Activated T-helper 17 cell treated with anti-CD3 and anti-CD28 coated beads, Interleukin-2, amount 50 U/mL, for 72 hours (primary cell): Measurements from ENCODE around the gene LYZL4. TPM values are rescaled to one million over a fixed set of nuclear protein-coding genes. Genes with fewer than 3 reads are reported as not detected.

Source experiments
- ATAC-seq: fragments of 150-1000 bp; cut with Tn5 transposase; replicated peaks from 2 replicates; pipeline ENCODE4 v1.10.0; 2021; ENCODE audit warnings: mild to moderate bottlenecking, moderate library complexity
- H3K27ac Mint-ChIP-seq: one replicate; pipeline ENCODE4 v1.8.0; 2022; ENCODE audit warnings: mixed read lengths
- H3K27me3 Mint-ChIP-seq: one replicate; pipeline ENCODE4 v1.8.0; 2022; ENCODE audit warnings: mixed read lengths
- H3K36me3 Mint-ChIP-seq: one replicate; pipeline ENCODE4 v1.8.0; 2022; ENCODE audit warnings: low read depth, mild to moderate bottlenecking, mixed read lengths
- H3K4me1 Mint-ChIP-seq: one replicate; pipeline ENCODE4 v1.8.0; 2022; ENCODE audit warnings: mixed read lengths
- H3K4me3 Mint-ChIP-seq: one replicate; pipeline ENCODE4 v1.8.0; 2022; ENCODE audit warnings: mild to moderate bottlenecking, mixed read lengths
- H3K9me3 Mint-ChIP-seq: one replicate; pipeline ENCODE4 v1.8.0; 2022; ENCODE audit warnings: mixed read lengths
- total RNA-seq, 2 donors: library from RNA; stranded (reverse); gene quantifications; one replicate each; pipeline ENCODE4 v1.2.3, GENCODE V29; 2022

LYZL4 gene
- total RNA-seq, 2 donors from 2014 or later: not detected

GRCh38 chr3:42408156-42408555 lies 2.3 kb downstream of the LYZL4 start:
- peaks cover 12% of the 10 kb centered on the region for H3K27me3 Mint-ChIP-seq
- ATAC-seq: no peak
- H3K36me3 Mint-ChIP-seq: no peaks in the 10 kb centered on the region
- H3K27ac Mint-ChIP-seq: no peak overlapping the region
- H3K4me3 Mint-ChIP-seq: no peak overlapping the region
- H3K4me1 Mint-ChIP-seq: no peaks in the 10 kb centered on the region
- H3K9me3 Mint-ChIP-seq: no peaks in the 10 kb centered on the region

- no peak for ATAC-seq
- Mint-ChIP-seq H3K9me3 (no peaks in the 10 kb centered on the region), H3K36me3 (no peaks in the 10 kb centered on the region), H3K27me3 (peaks cover 12% of the 10 kb centered on the region), H3K4me1 (no peaks in the 10 kb centered on the region), H3K4me3 (no peak overlapping the region), H3K27ac (no peak overlapping the region)
These were observed 3.5 kb downstream of the LYZL4 start for GRCh38 chr3:42406727-42407450.

GRCh38 chr3:42405857-42406256 lies 4.6 kb downstream of the LYZL4 start:
- no peak for ATAC-seq

GRCh38 chr3:42403737-42404136 lies 6.7 kb downstream of the LYZL4 start:
- Mint-ChIP-seq H3K4me1 (no peaks in the 10 kb centered on the region), H3K27ac (no peak overlapping the region), H3K27me3 (peaks cover 6% of the 10 kb centered on the region), H3K36me3 (no peaks in the 10 kb centered on the region), H3K4me3 (no peak overlapping the region), H3K9me3 (no peaks in the 10 kb centered on the region)
- no peak for ATAC-seq

More at GRCh38 chr3:42405857-42406256, 4.6 kb downstream of the LYZL4 start:
- H3K4me3 Mint-ChIP-seq: no peak overlapping the region
- H3K27ac Mint-ChIP-seq: no peak overlapping the region
- H3K27me3 Mint-ChIP-seq: peaks cover 12% of the 10 kb centered on the region
- no peaks in the 10 kb centered on the region for H3K36me3 Mint-ChIP-seq
- H3K9me3 Mint-ChIP-seq: no peaks in the 10 kb centered on the region
- H3K4me1 Mint-ChIP-seq: no peaks in the 10 kb centered on the region

- H3K4me1 Mint-ChIP-seq: no peaks in the 10 kb centered on the region
- no peaks in the 10 kb centered on the region for H3K9me3 Mint-ChIP-seq
These were observed 7.9 kb downstream of the LYZL4 start for GRCh38 chr3:42402394-42403096.

GRCh38 chr3:42398080-42398479 lies 12.3 kb downstream of the LYZL4 start:
- Mint-ChIP-seq H3K36me3 (no peaks in the 10 kb centered on the region), H3K9me3 (no peaks in the 10 kb centered on the region), H3K27me3 (no peaks in the 10 kb centered on the region), H3K4me1 (no peaks in the 10 kb centered on the region), H3K4me3 (no peak overlapping the region), H3K27ac (no peak overlapping the region)
- no peak for ATAC-seq

More at GRCh38 chr3:42402394-42403096, 7.9 kb downstream of the LYZL4 start:
- H3K27ac Mint-ChIP-seq: no peak overlapping the region
- H3K27me3 Mint-ChIP-seq: no peaks in the 10 kb centered on the region
- H3K36me3 Mint-ChIP-seq: no peaks in the 10 kb centered on the region
- H3K4me3 Mint-ChIP-seq: no peak overlapping the region
- ATAC-seq: no peak

GRCh38 chr3:42397644-42398043 lies 12.8 kb downstream of the LYZL4 start:
- Mint-ChIP-seq H3K4me3 (no peak overlapping the region), H3K36me3 (no peaks in the 10 kb centered on the region), H3K27ac (no peak overlapping the region), H3K27me3 (no peaks in the 10 kb centered on the region), H3K9me3 (no peaks in the 10 kb centered on the region), H3K4me1 (no peaks in the 10 kb centered on the region)
- ATAC-seq: no peak

GRCh38 chr3:42394579-42395288 lies 15.7 kb downstream of the LYZL4 start:
- Mint-ChIP-seq H3K27ac (no peak overlapping the region), H3K9me3 (no peaks in the 10 kb centered on the region), H3K36me3 (no peaks in the 10 kb centered on the region), H3K27me3 (no peaks in the 10 kb centered on the region), H3K4me1 (no peaks in the 10 kb centered on the region), H3K4me3 (no peak overlapping the region)
- no peak for ATAC-seq

- Mint-ChIP-seq H3K4me3 (peak overlapping the region; percentile 42), H3K27me3 (no peaks in the 10 kb centered on the region), H3K27ac (peak overlapping the region; percentile 61), H3K9me3 (peaks cover 3% of the 10 kb centered on the region), H3K36me3 (no peaks in the 10 kb centered on the region), H3K4me1 (peaks cover 19% of the 10 kb centered on the region)
- ATAC-seq: peak; percentile 95
These were observed 22.4 kb downstream of the LYZL4 start for GRCh38 chr3:42387802-42388651.

- no peak for ATAC-seq
- H3K9me3 Mint-ChIP-seq: peaks cover 3% of the 10 kb centered on the region
- H3K4me3 Mint-ChIP-seq: no peak overlapping the region
- H3K27ac Mint-ChIP-seq: no peak overlapping the region
- no peaks in the 10 kb centered on the region for H3K27me3 Mint-ChIP-seq
- no peaks in the 10 kb centered on the region for H3K4me1 Mint-ChIP-seq
- H3K36me3 Mint-ChIP-seq: no peaks in the 10 kb centered on the region
These were observed 28.8 kb downstream of the LYZL4 start for GRCh38 chr3:42381551-42382082.

- Mint-ChIP-seq H3K36me3 (no peaks in the 10 kb centered on the region), H3K4me1 (no peaks in the 10 kb centered on the region), H3K4me3 (no peak overlapping the region), H3K27ac (no peak overlapping the region), H3K27me3 (peaks cover 21% of the 10 kb centered on the region), H3K9me3 (no peaks in the 10 kb centered on the region)
- ATAC-seq: no peak
These were observed 32.7 kb downstream of the LYZL4 start for GRCh38 chr3:42377681-42378080.

- Mint-ChIP-seq H3K27ac (no peak overlapping the region), H3K36me3 (no peaks in the 10 kb centered on the region), H3K4me1 (no peaks in the 10 kb centered on the region), H3K4me3 (no peak overlapping the region), H3K27me3 (peaks cover 29% of the 10 kb centered on the region), H3K9me3 (no peaks in the 10 kb centered on the region)
- peak; percentile 96 for ATAC-seq
These were observed 34.0 kb downstream of the LYZL4 start for GRCh38 chr3:42376344-42376798.

- ATAC-seq: no peak
- Mint-ChIP-seq H3K9me3 (peaks cover 6% of the 10 kb centered on the region), H3K4me3 (no peak overlapping the region), H3K36me3 (no peaks in the 10 kb centered on the region), H3K27me3 (peaks cover 31% of the 10 kb centered on the region), H3K27ac (no peak overlapping the region), H3K4me1 (no peaks in the 10 kb centered on the region)
These were observed 35.1 kb downstream of the LYZL4 start for GRCh38 chr3:42375121-42375800.
